Fibroblast of lung (primary cell): ENCODE results near the gene GAS7. TPM values are rescaled to one million over a fixed set of nuclear protein-coding genes. Genes with fewer than 3 reads are reported as not detected.

ENCODE experiments used
- DNase-seq, 2 donors: peaks; one replicate each; pipeline versions ENCODE4 v3.0.0 to v3.0.0-alpha.2; 2010; ENCODE audit warnings: low read depth in 2 of 2
- H2AFZ ChIP-seq: 2 replicates; pipeline ENCODE4 v1.5.1; 2012; ENCODE audit warnings: low read length, control low read depth, inconsistent platforms
- H3K27ac ChIP-seq: 2 replicates; pipeline ENCODE4 v1.5.1; 2011; ENCODE audit warnings: low read length, control low read depth; ENCODE audit not compliant: insufficient read depth
- H3K27me3 ChIP-seq: 2 replicates; pipeline ENCODE4 v1.5.1; 2011; ENCODE audit warnings: mild to moderate bottlenecking, low read length; ENCODE audit not compliant: control insufficient read depth, insufficient read depth
- H3K36me3 ChIP-seq: 2 replicates; pipeline ENCODE4 v1.5.1; 2011; ENCODE audit warnings: low read length; ENCODE audit not compliant: control insufficient read depth, insufficient read depth
- H3K4me1 ChIP-seq: 2 replicates; pipeline ENCODE4 v1.5.1; 2011; ENCODE audit warnings: low read length; ENCODE audit not compliant: control insufficient read depth, insufficient read depth; ENCODE audit errors: extremely low read depth
- H3K4me2 ChIP-seq: 2 replicates; pipeline ENCODE4 v1.5.1; 2011; ENCODE audit warnings: low read length, control low read depth; ENCODE audit not compliant: insufficient read depth; ENCODE audit errors: extremely low read depth
- H3K4me3 ChIP-seq, 4 experiments: fragments of 200-600 bp in 1 of 4; sonication (generic) in 1 of 4; replicated peaks in 1 of 4; 2 replicates each; pipeline ENCODE4 v1.5.1; 2011 to 2016; ENCODE audit warnings: low read length in 4 of 4, low read depth in 3 of 4, mild to moderate bottlenecking in 3 of 4, control low read depth in 2 of 4, inconsistent platforms in 1 of 4, mixed read lengths in 1 of 4; ENCODE audit not compliant: insufficient read depth in 1 of 4; ENCODE audit errors: control extremely low read depth in 1 of 4
- H3K79me2 ChIP-seq: 2 replicates; pipeline ENCODE4 v1.5.1; 2012; ENCODE audit warnings: mild to moderate bottlenecking, low read length, inconsistent platforms; ENCODE audit not compliant: control insufficient read depth, insufficient read depth
- H3K9ac ChIP-seq: 2 replicates; pipeline ENCODE4 v1.5.1; 2011; ENCODE audit warnings: mild to moderate bottlenecking, low read length, control low read depth; ENCODE audit not compliant: insufficient read depth
- H3K9me3 ChIP-seq: 2 replicates; pipeline ENCODE4 v1.5.1; 2012; ENCODE audit warnings: low read depth, low read length; ENCODE audit not compliant: control insufficient read depth, insufficient read depth
- H4K20me1 ChIP-seq: 2 replicates; pipeline ENCODE4 v1.5.1; 2011; ENCODE audit warnings: low read length; ENCODE audit not compliant: control insufficient read depth, insufficient read depth; ENCODE audit errors: extremely low read depth
- CTCF ChIP-seq, 2 donors: IDR thresholded peaks in 1 of 2; conservative IDR thresholded peaks in 1 of 2; 1 replicate in 1 of 2; 2 replicates in 1 of 2; pipeline ENCODE4 v1.5.1; 2011 to 2012; ENCODE audit warnings: low read length in 2 of 2, control low read depth in 1 of 2, inconsistent platforms in 1 of 2, low read depth in 1 of 2, mild to moderate bottlenecking in 1 of 2
- EZH2 ChIP-seq: IDR thresholded peaks from 2 replicates; pipeline ENCODE4 v1.5.1; 2012; ENCODE audit warnings: low read length, control low read depth, mild to moderate bottlenecking; ENCODE audit errors: missing control alignments
- polyA plus RNA-seq, 2 donors: library from polyadenylated mRNA; depleted of rRNA in 1 of 2; stranded (reverse) in 1 of 2; unstranded in 1 of 2; fragments of >200 nt; gene quantifications; 2 replicates each; pipeline ENCODE4 v1.2.1, GENCODE V29; 2011 to 2012; ENCODE audit warnings: missing spikeins in 1 of 2
- total RNA-seq: library from RNA; depleted of rRNA; stranded (reverse); fragments of >200 nt; gene quantifications from 2 replicates; pipeline ENCODE4 v1.2.1, GENCODE V29; 2014

The GAS7 gene
- total and polyA plus RNA-seq, 2 donors (not counting 1 experiment from before 2014, with no cell fraction given): 0.58 to 2.6 TPM

- H3K4me2 ChIP-seq: no peak overlapping the region
- no peaks in the 10 kb centered on the region for H3K9me3 ChIP-seq
- H3K27me3 ChIP-seq: no peaks in the 10 kb centered on the region
- H4K20me1 ChIP-seq: no peaks in the 10 kb centered on the region
- TF ChIP-seq CTCF (conservative IDR thresholded peaks at IDR 0.05 in 1 of 2, IDR thresholded peaks at IDR 0.05 in 1 of 2; ENCODE audit: low read depth in 1 of 2, low read length in 2 of 2) (no peak), EZH2 (no peak)
- H3K27ac ChIP-seq: no peak overlapping the region
- H3K4me3 ChIP-seq: no peak overlapping the region
- DNase-seq: no peak
- H3K79me2 ChIP-seq: no peaks in the 10 kb centered on the region
- H2AFZ ChIP-seq: no peak overlapping the region
- no peaks in the 10 kb centered on the region for H3K36me3 ChIP-seq
- no peak overlapping the region for H3K9ac ChIP-seq
- H3K4me1 ChIP-seq: no peaks in the 10 kb centered on the region
Observed at GRCh38 chr17:10103712-10104111, 94.7 kb downstream of the GAS7 start.

- Histone ChIP-seq H3K4me3 (no peak overlapping the region), H3K9ac (no peak overlapping the region), H3K36me3 (no peaks in the 10 kb centered on the region), H3K27me3 (no peaks in the 10 kb centered on the region), H3K9me3 (no peaks in the 10 kb centered on the region), H4K20me1 (no peaks in the 10 kb centered on the region), H3K4me2 (no peak overlapping the region), H3K79me2 (no peaks in the 10 kb centered on the region), H3K27ac (no peak overlapping the region), H3K4me1 (no peaks in the 10 kb centered on the region), H2AFZ (no peak overlapping the region)
- TF ChIP-seq CTCF (conservative IDR thresholded peaks at IDR 0.05 in 1 of 2, IDR thresholded peaks at IDR 0.05 in 1 of 2; ENCODE audit: low read depth in 1 of 2, low read length in 2 of 2): no peak
- TF ChIP-seq EZH2: no peak
- no peak for DNase-seq
Observed at GRCh38 chr17:10102817-10103216, 95.6 kb downstream of the GAS7 start.

GRCh38 chr17:10099051-10099571 is 99.3 kb downstream of the GAS7 start:
- DNase-seq: peak; percentile 41 to 83
- Histone ChIP-seq H3K4me2 (peak overlapping the region; percentile 52), H3K27me3 (no peaks in the 10 kb centered on the region), H4K20me1 (no peaks in the 10 kb centered on the region), H3K36me3 (no peaks in the 10 kb centered on the region), H3K9ac (no peak overlapping the region), H3K27ac (no peak overlapping the region), H3K4me3 (no peak overlapping the region), H3K9me3 (no peaks in the 10 kb centered on the region), H3K4me1 (no peaks in the 10 kb centered on the region), H2AFZ (no peak overlapping the region), H3K79me2 (no peaks in the 10 kb centered on the region)
- no peak for TF ChIP-seq EZH2
- no peak for TF ChIP-seq CTCF (conservative IDR thresholded peaks at IDR 0.05 in 1 of 2, IDR thresholded peaks at IDR 0.05 in 1 of 2; ENCODE audit: low read depth in 1 of 2, low read length in 2 of 2)
